HG03354 (cell line): ENCODE data around the gene RTN3.
A peak's percentile ranks its signal among the peaks of the same experiment; 100 is the strongest.
"Not testable (repeated sequence)": the region's sequence is repeated elsewhere in the genome, so short reads cannot be mapped to it uniquely, and the experiment has no call there.

Experiments
- ATAC-seq: cut with Tn5 transposase; IDR thresholded peaks from one replicate; pipeline ENCODE4 v1.9.1; 2021; ENCODE audit warnings: mild to moderate bottlenecking; ENCODE audit not compliant: unreplicated experiment, poor library complexity, severe bottlenecking

RTN3 gene

GRCh38 chr11:63673579-63673978 lies 7.7 kb upstream of the RTN3 start:
- no peak for ATAC-seq

DNA sequence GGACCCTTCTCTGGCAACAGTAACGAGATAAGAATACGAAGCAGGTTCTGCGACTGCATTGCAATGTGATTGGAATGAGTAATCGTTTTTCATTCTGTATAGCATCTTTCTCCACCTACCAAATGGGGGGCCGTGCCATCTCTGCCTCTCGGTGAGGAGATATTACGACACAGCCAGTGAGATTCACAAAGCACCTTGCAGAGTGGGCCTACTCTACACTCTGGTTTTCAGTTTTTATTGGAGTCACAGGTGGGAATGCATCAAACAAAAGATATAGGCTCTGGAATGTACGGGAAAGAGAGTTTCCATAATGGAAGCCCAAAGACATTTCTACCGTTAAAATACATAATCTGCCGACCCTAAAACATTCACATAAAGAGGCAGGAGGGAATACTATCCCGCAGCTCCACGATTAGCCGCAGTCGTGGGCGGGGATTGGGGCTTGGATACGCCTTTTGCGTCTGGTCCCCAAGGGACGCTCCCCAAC lies 423 bp upstream of the RTN3 start:
- no peak for ATAC-seq

DNA sequence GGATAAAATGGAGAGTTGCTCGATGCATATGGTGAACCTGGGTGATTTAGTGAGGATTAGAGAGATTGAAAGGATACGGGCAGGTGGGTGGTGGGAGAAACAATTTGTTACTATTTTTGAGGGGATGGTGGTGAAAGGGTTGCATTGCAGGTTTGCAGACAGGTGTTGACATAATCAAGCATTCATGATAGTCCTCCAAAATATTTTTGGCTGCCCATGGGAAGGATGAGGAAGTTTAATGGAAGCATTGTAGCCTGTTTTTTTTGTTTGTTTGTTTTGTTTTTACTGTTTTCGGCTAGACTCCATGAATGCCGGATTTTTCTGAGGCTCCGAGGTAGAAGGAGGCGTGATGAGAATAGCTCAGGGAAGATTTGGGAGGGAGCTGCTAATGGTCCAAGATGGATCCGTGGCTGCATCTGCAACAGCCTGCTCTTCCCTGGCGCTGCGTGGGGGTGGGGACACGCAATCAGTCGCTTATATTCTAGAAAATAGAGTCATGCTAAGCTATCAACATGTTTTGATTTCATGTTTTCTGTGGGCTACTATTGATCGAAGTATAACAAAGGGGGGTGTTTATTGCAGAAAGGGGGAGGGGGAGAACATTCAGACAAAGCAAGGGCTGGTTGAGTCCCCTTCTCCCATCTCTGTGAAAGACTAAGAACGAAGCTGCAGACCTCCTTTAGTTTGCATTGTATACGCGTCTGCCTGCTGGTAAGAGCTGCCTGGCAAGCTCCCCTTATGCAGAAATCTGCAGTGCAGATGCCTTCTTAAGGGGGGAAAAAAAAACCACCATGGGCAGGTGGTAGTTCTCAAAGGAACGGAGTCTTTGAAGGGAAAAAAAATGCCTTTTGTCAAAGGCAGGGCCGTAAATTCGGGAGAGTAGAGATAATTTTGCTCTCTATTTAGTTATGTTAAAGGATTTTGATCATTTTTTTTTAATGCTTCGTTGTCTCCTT lies 1.0 kb downstream of the RTN3 start:
- peak; percentile 9 for ATAC-seq

DNA sequence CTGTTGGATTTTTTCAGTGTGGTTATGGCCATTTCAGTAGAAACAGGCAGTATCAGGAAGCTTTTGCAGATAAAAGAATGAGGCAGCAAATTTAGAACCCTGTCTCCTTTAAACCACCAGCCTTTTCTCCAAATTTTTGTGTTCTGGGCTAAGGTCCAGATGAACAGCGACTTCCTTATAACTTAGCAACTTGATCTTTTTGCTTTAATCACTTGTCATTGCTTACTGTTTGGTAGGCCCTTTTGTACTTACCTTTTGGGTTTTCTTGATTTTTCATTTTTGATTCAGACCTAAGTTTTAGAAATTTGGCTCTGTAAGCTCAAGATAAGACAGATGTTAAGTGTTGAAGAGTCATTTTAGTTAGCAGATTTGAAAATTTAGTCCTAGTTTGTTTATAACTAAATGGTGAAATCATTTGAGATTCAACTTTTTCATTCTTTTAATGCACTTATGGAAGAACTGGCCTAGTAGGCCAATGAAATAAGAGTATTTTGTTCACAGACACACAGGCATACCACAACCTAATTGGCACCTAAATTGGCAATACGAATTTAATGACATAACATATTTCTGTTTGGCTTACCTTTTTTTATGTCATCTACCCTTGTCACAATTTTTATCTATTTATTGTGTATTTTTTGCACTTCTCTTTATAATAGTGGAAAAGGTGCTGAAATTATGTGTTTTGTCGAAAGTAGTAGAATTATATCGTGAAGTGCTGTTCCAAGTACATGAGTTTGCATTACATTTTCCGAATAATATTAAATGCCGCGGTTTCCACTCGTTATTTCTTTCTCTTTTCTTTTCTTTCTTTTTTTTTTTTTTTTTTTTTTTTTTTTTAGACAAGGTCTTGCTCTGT lies 2.1 kb downstream of the RTN3 start:
- ATAC-seq = no peak

GRCh38 chr11:63685158-63685721 lies 3.9 kb downstream of the RTN3 start:
- ATAC-seq = not testable (repeated sequence)

- ATAC-seq = no peak
Measured at GRCh38 chr11:63686926-63687325, 5.6 kb downstream of the RTN3 start.

- no peak for ATAC-seq
Measured at GRCh38 chr11:63687845-63688244, 6.5 kb downstream of the RTN3 start.

GRCh38 chr11:63694596-63694995 lies 13.3 kb downstream of the RTN3 start:
- no peak for ATAC-seq

DNA sequence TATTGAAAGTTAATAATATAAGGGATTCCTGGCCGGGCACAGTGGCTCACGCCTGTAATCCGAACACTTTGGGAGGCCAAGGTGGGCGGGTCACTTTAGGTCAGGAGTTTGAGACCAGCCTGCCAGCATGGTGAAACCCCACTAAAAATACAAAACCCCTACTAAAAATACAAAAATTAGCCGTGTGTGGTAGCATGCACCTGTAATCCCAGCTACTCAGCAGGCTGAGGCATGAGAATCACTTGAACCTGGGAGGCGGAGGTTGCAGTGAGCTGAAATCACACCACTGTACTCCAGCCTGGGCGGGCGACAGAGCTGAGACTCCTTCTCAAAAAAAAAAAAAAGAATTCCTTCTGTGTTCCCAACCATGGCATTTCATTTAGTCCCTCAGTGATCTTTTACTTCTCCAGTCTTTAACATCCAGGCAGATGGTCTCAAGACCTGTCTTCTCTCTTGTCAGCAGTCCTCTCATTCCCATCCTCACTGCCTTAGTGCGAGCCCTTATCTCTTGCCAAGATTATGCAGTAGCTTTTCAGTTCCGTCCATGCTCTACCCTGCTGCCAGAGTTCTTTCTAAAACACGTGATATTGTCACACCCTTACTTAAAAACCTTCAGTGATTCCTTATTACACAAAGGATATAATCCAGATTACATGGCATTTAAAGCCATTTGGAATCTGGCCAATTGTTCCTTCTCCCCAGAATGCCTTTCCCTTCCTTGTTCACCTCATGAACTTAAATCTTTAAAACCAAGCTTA lies 17.9 kb downstream of the RTN3 start:
- no peak for ATAC-seq

- ATAC-seq = no peak
Measured at GRCh38 chr11:63699896-63700295, 18.6 kb downstream of the RTN3 start.

- ATAC-seq = no peak
Measured at GRCh38 chr11:63705526-63705925, 24.2 kb downstream of the RTN3 start.

DNA sequence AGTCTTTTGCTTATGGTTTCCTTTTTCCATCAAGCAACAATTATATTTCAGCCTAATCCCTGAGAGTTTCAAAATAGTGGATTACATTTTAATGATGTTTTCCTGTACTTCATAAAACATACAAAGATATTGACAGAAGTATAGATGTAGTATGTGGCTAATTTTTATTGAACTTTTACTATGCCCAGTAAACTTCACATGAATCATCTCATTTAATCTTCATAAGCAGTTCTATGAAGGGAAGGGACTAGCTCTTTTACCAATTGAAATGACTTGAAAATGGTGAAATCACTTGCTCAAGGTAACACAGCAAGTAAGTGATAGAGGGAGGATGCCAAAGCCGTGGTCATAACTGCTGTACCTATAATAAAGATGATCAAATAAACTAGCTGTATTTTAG lies 27.5 kb downstream of the RTN3 start:
- ATAC-seq = no peak

DNA sequence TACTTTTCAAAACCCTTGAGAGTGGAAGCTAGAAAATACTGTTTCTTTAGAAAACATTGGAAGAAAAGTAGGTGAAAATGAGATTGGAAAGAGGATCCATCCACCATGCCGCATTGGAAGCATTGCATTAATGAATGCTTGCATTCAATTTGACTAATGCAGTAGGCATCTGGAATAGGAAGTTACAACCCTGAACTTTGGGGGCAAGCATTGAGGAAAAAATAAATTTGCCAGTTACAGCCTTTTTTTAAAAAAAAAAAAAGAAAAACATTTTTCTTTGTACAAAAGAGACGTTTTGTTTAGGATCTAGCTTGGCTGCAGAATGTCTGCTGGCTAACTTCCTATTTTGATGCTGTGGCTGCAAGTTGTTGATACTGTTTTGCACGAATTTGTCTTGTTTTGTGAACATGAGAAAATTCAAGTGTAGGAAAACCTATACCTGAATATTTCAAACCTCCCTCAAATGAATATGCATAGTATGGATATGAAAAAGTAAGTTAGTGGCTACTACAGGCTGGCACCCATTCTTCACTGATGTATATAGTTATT lies 28.1 kb downstream of the RTN3 start:
- no peak for ATAC-seq

GRCh38 chr11:63710476-63711217 lies 29.3 kb downstream of the RTN3 start:
- no peak for ATAC-seq

DNA sequence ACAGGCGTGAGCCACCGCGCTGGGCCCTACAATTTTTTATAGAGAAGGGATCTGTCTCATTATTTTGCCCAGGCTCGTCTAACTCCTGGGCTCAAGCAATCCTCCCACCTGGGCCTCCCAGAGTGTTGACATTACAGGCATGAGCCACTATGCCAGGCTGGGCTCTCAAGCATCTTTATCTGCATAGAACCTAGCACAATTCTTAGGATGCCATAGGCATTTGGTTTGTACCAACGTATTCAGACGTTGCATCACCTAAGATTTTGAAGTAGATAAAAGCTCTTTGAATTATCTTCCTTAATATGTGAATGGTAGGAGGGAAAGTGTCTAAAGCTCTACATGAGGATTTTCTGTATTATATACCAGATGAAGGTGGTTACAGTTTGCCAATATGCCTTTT lies 30.5 kb downstream of the RTN3 start:
- no peak for ATAC-seq

DNA sequence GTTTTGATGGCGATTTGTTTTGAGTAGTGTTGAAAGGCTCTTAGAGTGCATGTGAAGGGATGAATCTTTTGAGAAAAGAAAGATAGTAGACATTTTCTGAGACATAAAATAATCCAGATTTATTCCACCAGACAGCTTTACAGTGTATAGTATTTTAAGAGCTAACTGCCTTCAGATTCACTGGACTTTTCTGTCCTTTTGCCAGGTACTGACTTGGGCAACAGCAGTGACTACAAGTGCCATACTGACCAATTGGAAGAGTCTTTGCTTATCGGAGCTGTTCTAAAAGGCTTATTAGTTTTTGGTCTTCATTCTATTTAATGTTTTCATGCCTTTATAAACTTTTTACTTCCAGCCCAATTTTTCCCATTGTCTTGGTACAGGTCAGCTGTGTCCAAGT lies 32.5 kb downstream of the RTN3 start:
- ATAC-seq = no peak

- no peak for ATAC-seq
Measured at GRCh38 chr11:63716046-63716445, 34.7 kb downstream of the RTN3 start.

GRCh38 chr11:63719001-63719400 lies 37.7 kb downstream of the RTN3 start:
- ATAC-seq = no peak

DNA sequence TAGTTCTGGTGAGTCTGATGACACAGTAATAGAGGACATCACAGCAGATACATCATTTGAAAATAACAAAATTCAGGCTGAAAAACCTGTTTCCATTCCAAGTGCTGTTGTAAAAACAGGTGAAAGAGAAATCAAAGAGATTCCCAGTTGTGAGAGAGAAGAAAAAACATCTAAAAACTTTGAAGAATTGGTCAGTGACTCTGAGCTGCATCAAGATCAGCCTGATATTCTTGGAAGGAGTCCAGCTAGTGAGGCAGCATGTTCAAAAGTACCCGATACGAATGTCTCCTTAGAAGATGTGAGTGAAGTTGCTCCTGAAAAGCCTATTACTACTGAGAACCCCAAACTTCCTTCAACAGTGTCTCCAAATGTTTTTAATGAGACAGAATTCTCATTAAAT lies 38.7 kb downstream of the RTN3 start:
- ATAC-seq = no peak
